HG02798 (cell line): Measurements from ENCODE around the gene MORC1.
"Not testable (repeated sequence)": the region's sequence is repeated elsewhere in the genome, so short reads cannot be mapped to it uniquely, and the experiment has no call there.

Experiments
- ATAC-seq: cut with Tn5 transposase; IDR thresholded peaks from one replicate; pipeline ENCODE4 v1.9.1; 2021; ENCODE audit warnings: mild to moderate bottlenecking; ENCODE audit not compliant: unreplicated experiment, poor library complexity

The MORC1 gene

DNA sequence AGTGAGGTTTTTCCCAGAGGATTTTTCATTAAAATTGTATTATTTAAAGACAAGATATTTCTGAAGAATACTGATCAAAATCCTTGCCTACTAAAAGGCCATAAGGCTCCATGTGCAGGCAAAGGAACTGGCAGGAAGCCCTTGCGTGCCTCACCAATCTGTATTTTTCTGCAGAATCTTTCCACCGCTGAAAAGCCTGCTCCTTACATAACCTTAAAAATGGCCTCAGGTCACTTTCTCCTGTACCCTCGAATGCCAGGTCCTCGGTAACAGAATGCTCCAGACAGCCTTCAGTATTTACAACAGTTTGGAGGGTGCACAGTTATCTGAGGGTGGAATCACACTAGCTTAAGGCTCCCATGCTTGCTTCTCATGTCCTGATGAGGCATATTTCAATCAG is 3.2 kb downstream of the MORC1 start:
- ATAC-seq, result no peak

DNA sequence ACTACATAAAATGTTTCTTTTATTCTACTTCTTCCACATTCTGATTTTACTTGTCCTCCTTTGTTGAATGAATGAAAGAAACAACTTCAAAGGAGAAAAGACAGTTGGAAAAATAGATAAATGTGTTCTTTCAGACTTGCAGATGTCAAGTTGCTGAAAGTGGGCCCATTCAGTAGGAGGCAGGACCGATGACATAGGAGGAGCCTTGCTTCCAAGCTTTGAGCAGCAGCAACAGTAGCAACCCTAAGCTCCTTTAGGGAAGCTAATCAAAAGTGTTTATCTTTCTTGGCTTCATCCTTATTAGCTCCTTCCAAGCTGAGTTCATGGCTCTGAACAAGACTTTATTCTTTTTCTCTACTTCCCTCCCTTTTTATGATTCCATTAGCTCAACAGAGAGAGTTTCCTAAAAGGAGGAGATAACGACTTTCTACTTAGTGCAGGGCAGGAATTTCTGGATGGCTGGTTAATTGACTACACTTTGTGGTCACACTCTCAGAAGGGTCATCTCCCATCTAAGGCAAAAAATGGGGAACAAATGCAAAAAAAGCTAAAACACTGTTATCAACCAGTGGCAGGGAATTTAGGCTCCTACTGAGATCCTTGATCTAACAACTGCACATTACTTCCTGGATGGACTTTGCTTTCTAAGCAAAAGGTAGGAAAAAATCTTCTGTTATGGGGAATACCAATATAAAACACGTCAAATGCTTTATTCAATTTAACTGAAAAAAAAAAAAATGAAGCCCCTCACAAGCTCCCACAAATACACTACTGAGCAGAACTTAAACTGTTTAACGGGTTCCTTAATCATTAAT is 4.8 kb downstream of the MORC1 start:
- ATAC-seq, result no peak

DNA sequence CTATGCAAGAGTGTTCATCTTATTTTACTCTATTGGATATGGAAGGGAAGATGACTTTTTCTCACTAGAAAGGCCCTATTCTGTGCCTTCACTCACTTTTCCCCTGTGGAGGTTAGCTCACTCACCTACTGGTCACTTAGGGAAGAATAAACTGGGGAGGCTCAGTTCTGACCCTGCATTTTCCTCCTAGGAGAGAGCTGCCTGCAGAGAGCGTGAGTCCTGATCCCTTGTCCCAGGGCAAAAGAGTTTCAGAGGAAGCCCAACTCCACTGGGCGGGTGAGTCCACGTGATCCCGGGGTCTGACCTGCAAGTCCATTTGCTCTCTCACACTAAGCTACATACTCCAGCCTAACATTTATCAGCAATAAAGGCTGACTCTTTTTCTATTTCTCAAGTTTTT is 8.4 kb downstream of the MORC1 start:
- ATAC-seq, result no peak

DNA sequence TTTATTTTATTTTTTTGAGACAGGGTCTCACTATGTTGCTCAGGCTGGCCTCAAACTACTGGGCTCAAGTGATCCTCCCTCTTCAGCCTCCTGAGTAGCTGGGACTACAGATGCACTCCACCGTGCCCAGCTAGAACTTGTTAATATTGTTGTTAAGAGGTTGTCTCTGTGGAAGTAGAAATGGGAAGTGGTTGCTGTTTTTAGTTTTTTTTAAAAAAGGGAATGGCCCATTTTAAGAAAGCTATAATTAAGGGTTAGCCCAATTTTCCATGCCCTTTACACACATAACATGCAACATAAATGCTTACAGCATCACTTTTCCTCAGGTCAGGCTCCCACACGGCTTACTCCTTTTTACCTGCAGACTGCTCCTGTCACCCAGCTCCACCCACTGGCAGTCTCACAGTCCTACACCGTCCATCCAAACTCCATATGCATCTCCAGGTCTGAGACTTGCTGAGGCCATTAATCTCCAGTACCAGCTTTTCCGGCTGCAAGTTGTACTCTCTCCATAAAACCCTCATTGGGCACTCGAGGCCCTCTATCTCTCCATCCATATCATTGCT is 19.8 kb downstream of the MORC1 start:
- ATAC-seq, result peak; percentile 57

DNA sequence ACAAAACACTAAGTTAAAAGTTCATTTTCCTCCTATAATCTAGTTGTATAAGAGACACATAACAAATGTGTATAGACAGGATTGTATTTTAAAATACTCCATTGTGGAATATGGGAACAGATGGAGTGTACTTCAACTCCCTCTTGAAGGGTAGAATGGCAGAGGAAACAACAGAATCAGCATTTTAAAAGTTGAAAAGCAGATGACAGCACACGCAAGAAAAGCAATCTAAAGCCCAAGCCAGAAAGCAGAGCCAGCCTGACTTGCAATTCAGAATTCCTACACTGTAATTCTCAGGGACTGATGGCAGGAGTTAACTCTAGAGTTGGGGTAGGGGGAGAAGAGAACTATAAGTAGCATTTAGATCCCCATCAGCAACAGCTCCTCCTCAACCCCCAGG is 22.8 kb downstream of the MORC1 start:
- ATAC-seq, result no peak

DNA sequence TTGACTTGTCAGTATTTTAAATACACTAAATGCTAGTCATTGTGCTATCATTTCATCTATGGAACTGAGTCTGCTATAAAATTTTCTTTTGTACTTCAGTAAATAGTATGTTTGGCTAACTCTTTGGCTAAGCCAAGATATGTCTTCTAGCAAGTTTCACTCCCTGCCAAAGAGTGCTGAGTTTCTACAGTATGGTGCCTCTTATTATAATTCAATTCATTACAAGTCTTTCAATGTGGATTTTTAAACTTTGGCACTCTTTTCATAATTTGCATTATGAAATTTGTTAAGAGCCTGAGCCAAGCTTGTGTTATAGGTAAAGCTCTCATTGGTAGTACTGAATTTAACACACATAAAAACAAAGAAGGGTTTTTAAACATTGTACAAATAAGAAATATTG is 24.4 kb downstream of the MORC1 start:
- ATAC-seq, result no peak

DNA sequence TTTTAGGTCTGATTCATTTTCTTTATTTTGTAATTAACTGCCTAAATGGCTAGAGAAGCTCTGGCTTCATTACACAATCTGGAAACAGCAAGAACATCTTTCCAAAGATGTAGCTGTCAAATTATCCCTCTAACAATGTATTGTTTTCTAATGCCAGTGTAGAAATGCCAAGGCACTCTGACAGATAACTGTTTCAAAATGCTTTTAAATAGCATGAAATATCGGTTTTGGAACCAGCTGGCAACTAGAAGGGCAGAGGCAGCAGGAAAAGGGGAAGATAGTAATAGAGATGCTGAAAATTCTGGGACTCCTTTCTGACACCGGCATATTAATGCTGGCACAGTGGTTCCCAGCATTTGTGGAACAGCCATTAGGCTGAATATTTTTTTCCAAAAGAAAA is 26.1 kb downstream of the MORC1 start:
- ATAC-seq, result no peak

DNA sequence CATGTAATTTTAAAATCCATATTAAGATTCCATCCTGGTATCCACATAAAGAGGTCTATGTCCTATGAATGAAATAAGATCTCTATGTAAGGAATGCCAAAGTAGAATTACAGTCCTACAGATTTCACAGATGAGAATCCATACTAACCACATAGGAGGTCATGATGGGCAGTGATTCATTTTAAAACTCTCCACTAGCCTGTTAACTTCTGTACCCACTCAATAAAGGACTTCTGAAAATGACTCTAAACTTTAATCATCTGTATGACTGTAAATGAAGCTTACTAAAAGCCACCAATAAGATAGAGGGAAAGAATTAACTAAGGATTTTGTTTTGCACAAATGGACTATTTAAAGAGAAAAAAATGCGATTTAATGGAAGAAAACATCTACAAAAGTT is 28.7 kb downstream of the MORC1 start:
- no peak for ATAC-seq

DNA sequence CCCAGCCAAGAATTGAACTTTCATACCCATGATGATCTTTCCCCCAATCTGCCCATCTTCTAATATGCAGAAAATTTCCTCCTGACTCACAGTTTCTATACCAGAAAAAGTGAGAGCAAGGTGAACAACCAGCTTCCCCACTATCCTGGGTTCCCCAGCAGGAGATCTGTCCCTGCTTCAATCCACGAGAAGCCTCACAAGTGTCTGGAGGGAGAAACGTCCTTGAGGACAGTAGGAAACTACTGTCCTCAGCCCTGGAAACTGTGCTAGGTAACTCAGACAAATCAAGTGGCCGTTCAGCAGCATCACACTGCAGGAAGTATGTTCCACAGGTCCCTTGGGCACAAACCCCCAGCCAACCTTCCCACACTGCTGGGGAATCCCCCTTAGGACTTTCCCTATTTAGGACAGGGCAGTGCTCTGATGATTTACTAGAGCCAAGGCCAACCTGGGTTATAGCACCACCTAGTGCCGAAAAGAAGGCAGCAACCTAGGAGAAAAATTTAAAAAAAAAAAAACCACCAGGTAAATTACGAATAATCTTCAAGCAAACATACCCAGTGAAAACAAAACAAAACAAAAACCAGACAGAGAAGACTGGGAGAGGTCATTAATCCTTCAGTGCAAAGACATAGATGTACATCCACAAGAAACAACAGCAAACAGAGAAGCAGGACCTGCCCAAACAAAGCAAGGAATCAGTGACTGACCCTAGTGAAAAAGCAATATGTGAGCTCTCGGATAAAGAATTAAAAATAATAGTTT is 36.0 kb downstream of the MORC1 start:
- peak; percentile 99 for ATAC-seq

DNA sequence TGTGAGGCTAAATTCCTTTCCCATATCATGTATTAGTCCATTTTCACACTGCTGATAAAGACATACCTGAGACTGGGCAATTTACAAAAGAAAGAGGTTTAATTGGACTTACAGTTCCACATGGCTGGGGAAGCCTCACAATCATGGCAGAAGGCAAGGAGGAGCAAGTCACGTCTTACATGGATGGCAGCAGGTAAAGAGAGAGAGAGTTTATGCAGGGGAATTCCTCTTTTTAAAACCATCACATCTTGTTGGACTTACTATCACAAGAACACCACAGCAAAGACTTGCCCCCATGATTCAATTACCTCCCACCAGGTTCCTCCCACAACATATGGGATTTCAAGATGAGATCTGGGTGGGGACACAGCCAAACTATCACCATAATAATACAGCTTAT is 37.8 kb downstream of the MORC1 start:
- ATAC-seq, result not testable (repeated sequence)

DNA sequence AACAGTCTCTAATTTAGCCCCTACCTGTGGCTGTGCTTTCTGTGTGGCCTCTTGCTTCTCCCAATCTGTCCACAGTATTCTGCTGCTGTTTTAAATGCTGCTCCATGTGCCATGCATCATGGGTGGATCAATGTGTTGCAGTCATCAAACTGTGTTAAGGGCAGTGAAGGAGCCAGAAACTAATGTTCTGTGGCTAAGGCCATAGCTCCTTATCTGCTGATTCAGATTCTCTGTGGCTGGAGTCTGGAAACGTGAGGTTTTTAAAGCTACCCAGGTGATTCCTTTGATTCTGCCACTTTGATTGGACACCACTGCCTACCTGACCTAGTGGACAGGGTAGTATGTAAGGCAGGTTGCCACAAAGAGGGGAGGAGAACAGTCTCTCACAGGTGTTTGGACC is 44.8 kb downstream of the MORC1 start:
- ATAC-seq, result no peak

DNA sequence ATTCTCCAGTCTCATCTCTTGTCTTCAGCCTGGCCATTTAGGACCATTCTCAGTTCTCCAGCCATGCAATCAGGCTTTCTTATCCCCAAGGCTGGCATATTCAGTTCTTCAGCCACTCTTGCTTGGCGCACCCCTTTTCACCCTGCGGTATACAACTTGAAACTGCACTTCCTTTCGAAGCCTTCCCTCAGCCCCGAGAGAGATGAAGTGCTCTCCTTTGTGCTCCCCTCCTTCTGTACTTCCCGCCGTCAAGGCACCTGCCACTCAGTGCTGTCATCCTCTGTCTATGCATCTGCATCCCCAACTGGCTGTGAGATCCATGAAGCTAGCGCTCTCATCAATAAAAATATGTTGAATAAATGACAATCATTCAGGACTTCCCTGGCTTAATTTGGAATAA is 45.7 kb downstream of the MORC1 start:
- peak; percentile 87 for ATAC-seq

DNA sequence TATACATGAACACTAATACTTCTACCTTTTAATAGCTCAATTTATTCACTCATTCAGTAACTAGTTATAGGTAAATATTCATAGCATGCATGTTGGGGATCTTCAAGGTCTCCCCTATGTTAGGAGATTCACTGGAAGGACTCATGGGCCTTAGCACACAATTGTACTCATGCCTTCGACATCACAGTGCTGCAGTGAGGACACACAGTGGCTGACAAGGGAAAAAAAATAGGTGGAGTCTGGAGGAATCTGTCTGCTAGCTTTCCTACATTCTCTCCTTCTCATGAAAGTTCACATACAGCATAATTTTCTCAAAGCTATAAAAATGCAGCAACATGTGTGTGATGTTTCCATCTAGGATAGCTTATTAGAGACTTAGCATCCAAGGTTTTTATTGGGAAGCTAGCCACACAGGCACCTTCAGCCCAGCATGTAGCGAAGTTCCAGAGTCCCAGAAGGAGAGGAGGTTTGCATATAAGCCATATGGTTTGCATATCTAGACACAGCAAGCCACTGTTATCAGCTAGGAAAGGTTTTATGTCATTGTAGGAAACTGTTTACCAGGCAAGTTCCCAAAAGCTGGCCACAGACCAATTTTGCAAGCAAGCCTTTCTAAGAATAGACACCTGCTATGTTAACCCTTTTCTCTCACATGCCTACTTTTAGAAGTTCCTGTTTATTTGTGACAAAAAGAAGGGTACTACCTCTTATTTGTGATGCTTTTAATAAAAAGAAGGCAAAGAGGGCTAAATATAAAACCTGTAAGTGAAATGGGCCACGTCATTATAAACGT is 46.4 kb downstream of the MORC1 start:
- peak; percentile 32 for ATAC-seq

DNA sequence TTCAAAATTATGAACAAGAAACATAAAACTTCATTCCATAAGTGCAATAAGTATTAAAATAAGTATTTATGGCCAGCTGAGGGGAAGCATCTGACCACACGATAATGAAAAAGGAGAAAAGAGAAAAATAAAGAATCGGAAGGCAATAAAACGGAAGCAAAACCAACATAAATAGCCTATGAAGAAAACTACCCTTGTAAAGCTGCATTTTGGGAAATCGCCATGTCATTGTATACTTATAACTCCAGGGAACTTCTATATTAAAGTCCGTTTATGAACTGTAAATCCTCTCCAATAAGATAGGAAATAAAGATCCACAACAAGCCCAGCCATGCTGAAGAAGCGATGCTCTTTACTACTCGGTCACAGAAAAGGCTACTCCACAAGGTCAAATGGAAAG is 47.7 kb downstream of the MORC1 start:
- no peak for ATAC-seq

DNA sequence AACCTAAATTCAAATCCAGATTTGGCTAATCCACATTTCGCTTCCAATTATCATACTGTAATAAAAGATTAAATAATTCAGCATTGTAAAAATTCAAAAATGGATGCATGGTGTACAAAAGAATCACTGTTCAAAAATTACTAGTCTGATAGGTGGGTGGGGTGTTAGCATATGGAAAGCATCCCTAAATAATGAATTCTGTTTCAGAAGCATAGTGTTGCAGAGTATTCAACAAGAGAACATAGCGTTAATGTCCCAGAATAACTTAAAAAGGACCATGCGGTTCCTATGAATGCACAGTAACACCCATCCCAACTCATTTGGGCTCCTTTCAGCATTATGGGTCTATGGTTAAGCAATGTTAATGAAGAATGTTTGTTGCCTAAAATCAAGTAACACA is 51.1 kb downstream of the MORC1 start:
- ATAC-seq, result no peak

DNA sequence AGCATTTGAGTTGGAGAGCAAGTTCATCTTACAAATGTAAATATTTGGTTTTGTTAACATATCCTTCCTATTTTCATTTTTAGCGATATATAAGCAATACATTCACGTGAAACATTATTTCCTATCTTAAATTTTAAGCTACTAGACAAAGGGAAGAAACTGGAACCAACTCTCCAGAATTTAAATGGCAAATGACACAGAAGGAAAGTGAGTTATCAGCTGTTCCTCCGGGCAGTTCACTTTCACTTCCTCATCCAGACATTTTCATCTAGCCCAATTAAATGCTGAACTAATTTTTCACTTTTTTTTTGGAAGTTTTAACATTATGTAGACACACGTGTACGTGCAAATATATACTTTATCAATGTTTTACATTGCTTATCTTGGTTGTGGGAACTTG is 58.7 kb downstream of the MORC1 start:
- peak; percentile 61 for ATAC-seq

DNA sequence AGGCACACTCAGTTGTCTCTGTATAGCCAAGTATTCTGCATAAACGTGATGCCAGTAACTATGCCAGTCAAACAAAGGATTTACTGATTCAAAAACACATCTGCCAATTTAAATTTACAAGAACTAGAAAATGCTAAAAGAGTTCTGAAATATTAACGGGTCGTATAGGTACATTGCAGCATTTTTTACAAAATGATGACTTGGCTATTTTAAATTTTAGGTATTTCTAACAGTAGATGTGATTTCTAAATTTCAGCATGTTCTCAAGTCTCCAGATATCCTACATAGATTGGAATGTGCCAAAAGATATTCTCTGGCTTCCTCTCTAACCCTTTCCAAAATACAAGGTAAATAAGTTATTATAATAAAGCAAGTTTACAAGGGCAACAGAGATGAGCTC is 60.3 kb downstream of the MORC1 start:
- ATAC-seq, result no peak

DNA sequence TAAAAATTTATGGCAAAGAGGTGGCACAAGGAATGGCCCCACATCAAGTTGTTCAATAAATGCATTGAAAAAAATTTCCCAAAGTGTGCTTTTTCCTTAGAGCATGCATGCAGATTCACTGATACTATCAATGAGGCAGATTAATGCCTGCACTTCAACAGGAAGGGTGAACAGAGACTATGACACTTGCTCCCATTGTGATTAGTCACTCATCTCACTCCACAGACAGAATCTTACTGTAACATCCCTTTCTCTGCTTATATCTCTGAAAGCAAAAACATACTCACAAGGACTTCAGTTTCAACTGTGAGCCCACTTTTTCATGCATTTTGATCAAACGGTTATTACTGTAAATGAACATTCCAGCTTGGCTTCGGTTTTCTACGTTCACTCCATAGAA is 60.9 kb downstream of the MORC1 start:
- ATAC-seq, result no peak

DNA sequence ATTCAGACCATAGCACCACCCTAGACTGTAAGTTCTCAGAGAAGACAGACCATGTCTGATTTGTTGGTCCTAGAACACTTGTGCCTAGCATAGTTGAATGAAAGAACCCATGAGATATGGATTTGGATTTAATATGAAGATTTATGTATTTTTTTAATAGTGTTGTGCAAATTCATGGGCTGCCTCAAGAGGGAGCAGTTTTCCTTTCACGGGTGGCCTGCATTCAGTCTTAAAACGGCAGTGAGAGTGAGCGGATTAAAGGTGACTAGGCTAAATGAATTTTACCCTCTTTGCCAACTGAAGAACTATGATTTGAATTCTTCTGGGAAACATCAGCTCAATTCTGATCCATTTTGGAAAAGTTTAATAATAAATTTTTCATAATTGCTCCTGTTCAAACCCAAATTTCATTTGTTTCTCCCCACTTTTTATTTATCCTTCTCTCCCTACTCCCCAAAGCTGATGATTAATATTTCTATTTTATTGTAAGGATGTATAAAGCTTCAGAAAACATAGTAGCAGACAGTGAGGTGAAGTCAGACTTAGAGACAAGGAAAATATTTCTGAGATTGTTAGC is 67.3 kb downstream of the MORC1 start:
- peak; percentile 84 for ATAC-seq

DNA sequence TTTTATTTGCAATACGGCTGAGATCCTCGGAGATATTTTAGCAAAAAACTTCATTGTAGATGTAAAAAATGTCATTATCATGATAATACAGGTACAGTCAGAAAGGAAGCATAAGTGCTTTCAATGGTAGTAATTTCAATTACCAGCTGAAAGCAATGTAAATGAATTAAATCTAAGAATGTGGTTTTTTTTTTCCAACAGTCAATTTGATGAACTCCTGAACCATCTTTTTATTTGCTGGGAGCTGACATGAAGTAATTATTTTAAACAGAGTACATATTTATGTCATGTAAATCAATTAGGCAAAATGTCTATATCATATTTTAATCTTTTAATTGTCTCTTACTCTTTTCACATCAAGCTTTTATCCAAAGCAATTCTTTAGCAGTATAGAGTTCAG is 70.6 kb downstream of the MORC1 start:
- ATAC-seq, result no peak
